Panc1 (cell line): ENCODE results near the gene SLC1A3. TPM values are rescaled to one million over a fixed set of nuclear protein-coding genes. Genes with fewer than 3 reads are reported as not detected.

Experiments
- ATAC-seq: fragments of 200-7000 bp; cut with Tn5 transposase; 2 replicates; pipeline ENCODE4 v1.9.1; 2020; ENCODE audit warnings: mild to moderate bottlenecking, moderate library complexity
- BruUV-seq: library from RNA; stranded (reverse); fragments of 400-500 nt; replicated peaks from 2 replicates; lab custom pipeline; 2021; lab: Mats Ljungman, UMichigan
- CTCF ChIA-PET: fragments of 300-600 bp; sonication (Branson Sonifier 250); formaldehyde crosslinking; loops from one replicate; lab custom pipeline; 2022; ENCODE audit warnings: antibody characterized with exemption; lab: Charles Lee
- POLR2A ChIA-PET: fragments of 300-600 bp; sonication (Branson Sonifier 250); formaldehyde crosslinking; loops from one replicate; lab custom pipeline; 2022; ENCODE audit warnings: antibody characterized with exemption; lab: Charles Lee
- DNase-seq: peaks from one replicate; pipeline ENCODE4 v3.0.0-alpha.2; 2010; ENCODE audit warnings: low read depth, low spot score
- H3K27ac ChIP-seq: 2 replicates; pipeline ENCODE4 v1.5.1; 2011; ENCODE audit warnings: mild to moderate bottlenecking, low read length, inconsistent platforms
- H3K27me3 ChIP-seq: fragments of 200-500 bp; sonication (Bioruptor generic); 2 replicates; pipeline ENCODE4 v1.6.0; 2014; ENCODE audit warnings: low read length, inconsistent platforms; ENCODE audit not compliant: control insufficient read depth, insufficient read depth
- H3K36me3 ChIP-seq: fragments of 200-500 bp; sonication (Bioruptor generic); 2 replicates; pipeline ENCODE4 v1.5.1; 2014; ENCODE audit warnings: inconsistent platforms, mild to moderate bottlenecking, low read length, moderate library complexity; ENCODE audit not compliant: control insufficient read depth, insufficient read depth
- H3K4me1 ChIP-seq: 2 replicates; pipeline ENCODE4 v1.5.1; 2011; ENCODE audit warnings: inconsistent platforms, mild to moderate bottlenecking, low read length, moderate library complexity; ENCODE audit not compliant: control insufficient read depth, insufficient read depth
- H3K4me3 ChIP-seq, 2 experiments: 2 replicates each; pipeline ENCODE4 v1.5.1; 2011 to 2012; ENCODE audit warnings: low read depth in 2 of 2, low read length in 2 of 2, mild to moderate bottlenecking in 2 of 2, inconsistent platforms in 1 of 2, moderate library complexity in 1 of 2
- H3K9me3 ChIP-seq: fragments of 200-500 bp; sonication (Bioruptor generic); 2 replicates; pipeline ENCODE4 v1.5.1; 2014; ENCODE audit warnings: low read depth, mild to moderate bottlenecking, inconsistent platforms, low read length, moderate library complexity; ENCODE audit not compliant: control insufficient read depth, insufficient read depth
- POLR2AphosphoS5 ChIP-seq: IDR thresholded peaks from 2 replicates; pipeline ENCODE4 v1.6.1; 2012; ENCODE audit warnings: mild to moderate bottlenecking, low read depth, low read length, moderate library complexity
- SIN3A ChIP-seq: IDR thresholded peaks from 2 replicates; pipeline ENCODE4 v1.6.1; 2012; ENCODE audit warnings: low read depth, mild to moderate bottlenecking, low read length, moderate library complexity, borderline replicate concordance; ENCODE audit not compliant: insufficient read depth
- TCF7L2 ChIP-seq: IDR thresholded peaks from 2 replicates; pipeline ENCODE4 v1.6.1; 2011; ENCODE audit warnings: mild to moderate bottlenecking, low read depth, low read length, inconsistent platforms
- in situ Hi-C: cut with HindIII; loops from 2 replicates; pipeline ENCODE4 v1.10.0; 2016; ENCODE audit warnings: low sequenced_read_pairs, low pct_unique_long_range_greater_than_20kb
- intact Hi-C: fragments of 100-400 bp; cut with micrococcal nuclease; formaldehyde crosslinking; loops from one replicate; pipeline ENCODE4 v1.10.0; 2022; ENCODE audit not compliant: unreplicated experiment
- total RNA-seq: library from RNA; stranded (reverse); gene quantifications from one replicate; pipeline ENCODE4 v1.2.1, GENCODE V29; 2021; ENCODE audit not compliant: unreplicated experiment
- TF ChIP-seq, protein P1 (sequence below): fragments of 450-650 bp; IDR thresholded peaks from 2 replicates; pipeline ENCODE4 v1.5.1; 2017; ENCODE audit warnings: mild to moderate bottlenecking
- TF ChIP-seq, protein P2 (sequence below), 2 experiments: IDR thresholded peaks; 2 replicates each; pipeline ENCODE4 v1.6.1; 2011 to 2012; ENCODE audit warnings: low read depth in 2 of 2, control low read depth in 1 of 2, low read length in 1 of 2, mild to moderate bottlenecking in 1 of 2, moderate library complexity in 1 of 2; ENCODE audit not compliant: insufficient read depth in 1 of 2

The SLC1A3 gene
- total RNA-seq, 1 experiment from 2014 or later = 0.13 TPM

DNA sequence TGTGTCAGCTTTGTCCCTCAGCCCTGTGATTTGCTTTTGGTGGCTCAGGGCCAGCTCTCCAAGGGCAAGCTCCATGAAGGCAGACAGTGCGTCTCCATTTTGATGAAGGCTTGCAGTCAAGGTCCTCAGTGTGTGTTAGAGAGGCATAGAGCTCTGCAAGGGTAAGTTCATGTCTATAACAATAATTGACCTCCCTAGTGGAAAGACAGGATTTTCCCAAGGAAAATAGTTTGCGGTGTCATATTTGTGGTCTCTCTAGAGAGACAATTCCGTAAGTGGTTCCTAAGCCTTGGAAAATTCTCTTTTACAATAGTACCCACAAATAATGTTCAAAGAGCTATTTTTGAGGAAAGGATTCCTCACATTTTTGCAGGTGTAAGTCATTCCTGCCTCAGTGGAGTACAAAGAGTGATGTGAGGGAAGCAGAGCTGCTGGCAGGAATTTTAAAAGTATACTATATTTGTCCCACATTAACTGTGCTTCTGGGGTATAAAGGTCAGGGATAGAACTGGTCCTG lies 40.2 kb downstream of the SLC1A3 start:
- Histone ChIP-seq H3K4me3 (no peak overlapping the region), H3K27ac (no peak overlapping the region), H3K4me1 (no peaks in the 10 kb centered on the region), H3K36me3 (no peaks in the 10 kb centered on the region), H3K9me3 (no peaks in the 10 kb centered on the region), H3K27me3 (peaks cover 8% of the 10 kb centered on the region)
- ChIA-PET POLR2A (no interaction called here), CTCF (no interaction called here)
- DNase-seq (no peak), ATAC-seq (no peak)
- in situ Hi-C loops = no loop called here
- TF ChIP-seq SIN3A = no peak
- TF ChIP-seq, protein P1, sequence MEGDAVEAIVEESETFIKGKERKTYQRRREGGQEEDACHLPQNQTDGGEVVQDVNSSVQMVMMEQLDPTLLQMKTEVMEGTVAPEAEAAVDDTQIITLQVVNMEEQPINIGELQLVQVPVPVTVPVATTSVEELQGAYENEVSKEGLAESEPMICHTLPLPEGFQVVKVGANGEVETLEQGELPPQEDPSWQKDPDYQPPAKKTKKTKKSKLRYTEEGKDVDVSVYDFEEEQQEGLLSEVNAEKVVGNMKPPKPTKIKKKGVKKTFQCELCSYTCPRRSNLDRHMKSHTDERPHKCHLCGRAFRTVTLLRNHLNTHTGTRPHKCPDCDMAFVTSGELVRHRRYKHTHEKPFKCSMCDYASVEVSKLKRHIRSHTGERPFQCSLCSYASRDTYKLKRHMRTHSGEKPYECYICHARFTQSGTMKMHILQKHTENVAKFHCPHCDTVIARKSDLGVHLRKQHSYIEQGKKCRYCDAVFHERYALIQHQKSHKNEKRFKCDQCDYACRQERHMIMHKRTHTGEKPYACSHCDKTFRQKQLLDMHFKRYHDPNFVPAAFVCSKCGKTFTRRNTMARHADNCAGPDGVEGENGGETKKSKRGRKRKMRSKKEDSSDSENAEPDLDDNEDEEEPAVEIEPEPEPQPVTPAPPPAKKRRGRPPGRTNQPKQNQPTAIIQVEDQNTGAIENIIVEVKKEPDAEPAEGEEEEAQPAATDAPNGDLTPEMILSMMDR = no peak
- no peak for TF ChIP-seq TCF7L2
- TF ChIP-seq POLR2AphosphoS5 = no peak
- TF ChIP-seq, protein P2, sequence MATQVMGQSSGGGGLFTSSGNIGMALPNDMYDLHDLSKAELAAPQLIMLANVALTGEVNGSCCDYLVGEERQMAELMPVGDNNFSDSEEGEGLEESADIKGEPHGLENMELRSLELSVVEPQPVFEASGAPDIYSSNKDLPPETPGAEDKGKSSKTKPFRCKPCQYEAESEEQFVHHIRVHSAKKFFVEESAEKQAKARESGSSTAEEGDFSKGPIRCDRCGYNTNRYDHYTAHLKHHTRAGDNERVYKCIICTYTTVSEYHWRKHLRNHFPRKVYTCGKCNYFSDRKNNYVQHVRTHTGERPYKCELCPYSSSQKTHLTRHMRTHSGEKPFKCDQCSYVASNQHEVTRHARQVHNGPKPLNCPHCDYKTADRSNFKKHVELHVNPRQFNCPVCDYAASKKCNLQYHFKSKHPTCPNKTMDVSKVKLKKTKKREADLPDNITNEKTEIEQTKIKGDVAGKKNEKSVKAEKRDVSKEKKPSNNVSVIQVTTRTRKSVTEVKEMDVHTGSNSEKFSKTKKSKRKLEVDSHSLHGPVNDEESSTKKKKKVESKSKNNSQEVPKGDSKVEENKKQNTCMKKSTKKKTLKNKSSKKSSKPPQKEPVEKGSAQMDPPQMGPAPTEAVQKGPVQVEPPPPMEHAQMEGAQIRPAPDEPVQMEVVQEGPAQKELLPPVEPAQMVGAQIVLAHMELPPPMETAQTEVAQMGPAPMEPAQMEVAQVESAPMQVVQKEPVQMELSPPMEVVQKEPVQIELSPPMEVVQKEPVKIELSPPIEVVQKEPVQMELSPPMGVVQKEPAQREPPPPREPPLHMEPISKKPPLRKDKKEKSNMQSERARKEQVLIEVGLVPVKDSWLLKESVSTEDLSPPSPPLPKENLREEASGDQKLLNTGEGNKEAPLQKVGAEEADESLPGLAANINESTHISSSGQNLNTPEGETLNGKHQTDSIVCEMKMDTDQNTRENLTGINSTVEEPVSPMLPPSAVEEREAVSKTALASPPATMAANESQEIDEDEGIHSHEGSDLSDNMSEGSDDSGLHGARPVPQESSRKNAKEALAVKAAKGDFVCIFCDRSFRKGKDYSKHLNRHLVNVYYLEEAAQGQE (IDR thresholded peaks at IDR 0.05; ENCODE audit: insufficient read depth in 1 of 2, low read depth in 2 of 2, low read length in 1 of 2) = no peak
- BruUV-seq = no TSS peak
- intact Hi-C loops = no loop called here

DNA sequence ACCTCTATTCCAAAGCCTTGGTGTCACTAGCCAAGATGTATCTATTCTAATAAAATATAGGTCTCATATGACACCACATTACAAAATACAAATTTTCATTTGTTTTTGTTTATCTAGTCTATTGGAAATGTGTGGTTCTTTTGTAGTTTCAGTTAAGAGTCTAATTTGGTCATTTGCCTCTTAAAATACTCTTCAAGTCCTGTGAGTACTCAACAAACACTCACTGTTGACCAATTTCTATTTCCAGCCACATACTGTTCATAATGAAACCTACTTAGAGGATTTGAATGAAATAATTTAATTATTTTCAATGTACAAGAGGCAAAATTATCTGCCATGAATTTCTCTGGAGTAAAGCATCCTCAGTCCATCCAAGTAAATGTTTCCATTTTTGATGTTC lies 40.6 kb downstream of the SLC1A3 start:
- no TSS peak for BruUV-seq
- ChIA-PET CTCF (no interaction called here), POLR2A (no interaction called here)
- H3K36me3 ChIP-seq = no peaks in the 10 kb centered on the region
- peaks cover 5% of the 10 kb centered on the region for H3K27me3 ChIP-seq
- ATAC-seq (no peak), DNase-seq (no peak)
- in situ Hi-C loops (no loop called here), intact Hi-C loops (no loop called here)
- H3K4me1 ChIP-seq = no peaks in the 10 kb centered on the region
- H3K4me3 ChIP-seq = no peak overlapping the region
- no peaks in the 10 kb centered on the region for H3K9me3 ChIP-seq
- TF ChIP-seq, protein P2 (IDR thresholded peaks at IDR 0.05; ENCODE audit: insufficient read depth in 1 of 2, low read depth in 2 of 2, low read length in 1 of 2) = no peak
- TF ChIP-seq TCF7L2 (no peak), POLR2AphosphoS5 (no peak), SIN3A (no peak)
- TF ChIP-seq, protein P1 = no peak
- H3K27ac ChIP-seq = no peak overlapping the region
